Measurements from ENCODE around the gene SLX4IP. TPM values are rescaled to one million over a fixed set of nuclear protein-coding genes. Genes with fewer than 3 reads are reported as not detected.

SLX4IP gene
- total RNA-seq, 2 experiments from 2014 or later = 1.6 to 1.8 TPM

GRCh38 chr20:10597637-10598036, 162.5 kb downstream of the SLX4IP start:
- H3K27me3 Mint-ChIP-seq = no peaks in the 10 kb centered on the region
- DNase-seq (no peak), ATAC-seq (ENCODE audit: poor library complexity) (no peak)
- CTCF ChIA-PET = interaction anchor here (1.1 kb wide), 1 partner anchor 8 kb away, joined by 3 read pairs; no protein-coding TSS in a partner anchor
- Histone ChIP-seq H3K27me3 (ENCODE audit: control insufficient read depth in 1 of 2, insufficient read depth in 2 of 2, low read length in 2 of 2) (no peaks in the 10 kb centered on the region), H3K9me3 (ENCODE audit: control insufficient read depth in 1 of 2, insufficient read depth in 1 of 2, low read length in 2 of 2) (no peaks in the 10 kb centered on the region), H3K4me3 (ENCODE audit: low read length) (no peak overlapping the region), H3K36me3 (ENCODE audit: insufficient read depth, low read length) (peaks cover 5% of the 10 kb centered on the region), H3K4me1 (ENCODE audit: insufficient read depth, low read length) (no peaks in the 10 kb centered on the region), H3K27ac (ENCODE audit: low read depth in 1 of 2, low read length in 2 of 2) (no peak overlapping the region)
- H3K4me1 Mint-ChIP-seq (ENCODE audit: low read depth) = no peaks in the 10 kb centered on the region
- H3K4me3 Mint-ChIP-seq = no peak overlapping the region
- no peak for TF ChIP-seq CTCF (IDR thresholded peaks at IDR 0.05)
- POLR2A ChIA-PET = no interaction called here
- intact Hi-C loops (cut with DNase I, micrococcal nuclease) = no loop called here
- H3K9me3 Mint-ChIP-seq = no peaks in the 10 kb centered on the region
- H3K27ac Mint-ChIP-seq = no peak overlapping the region
- H3K36me3 Mint-ChIP-seq (ENCODE audit: low read depth) = peaks cover 53% of the 10 kb centered on the region

GRCh38 chr20:10602221-10602871, 167.2 kb downstream of the SLX4IP start:
- no peak for ATAC-seq (ENCODE audit: poor library complexity)
- ChIA-PET CTCF (no interaction called here), POLR2A (no interaction called here)
- Histone ChIP-seq H3K27me3 (ENCODE audit: control insufficient read depth in 1 of 2, insufficient read depth in 2 of 2, low read length in 2 of 2) (no peaks in the 10 kb centered on the region), H3K4me3 (ENCODE audit: low read length) (no peak overlapping the region), H3K27ac (ENCODE audit: low read depth in 1 of 2, low read length in 2 of 2) (no peak overlapping the region), H3K36me3 (ENCODE audit: insufficient read depth, low read length) (peaks cover 5% of the 10 kb centered on the region), H3K4me1 (ENCODE audit: insufficient read depth, low read length) (no peaks in the 10 kb centered on the region), H3K9me3 (ENCODE audit: control insufficient read depth in 1 of 2, insufficient read depth in 1 of 2, low read length in 2 of 2) (no peaks in the 10 kb centered on the region)
- H3K27me3 Mint-ChIP-seq = no peaks in the 10 kb centered on the region
- H3K9me3 Mint-ChIP-seq = no peaks in the 10 kb centered on the region
- no peak for DNase-seq
- no peaks in the 10 kb centered on the region for H3K4me1 Mint-ChIP-seq (ENCODE audit: low read depth)
- intact Hi-C loops (cut with DNase I, micrococcal nuclease) = no loop called here
- TF ChIP-seq CTCF (IDR thresholded peaks at IDR 0.05) = no peak
- no peak overlapping the region for H3K4me3 Mint-ChIP-seq
- H3K36me3 Mint-ChIP-seq (ENCODE audit: low read depth) = peaks cover 79% of the 10 kb centered on the region
- H3K27ac Mint-ChIP-seq = no peak overlapping the region

GRCh38 chr20:10603378-10603777, 168.3 kb downstream of the SLX4IP start:
- H3K27ac Mint-ChIP-seq = no peak overlapping the region
- Histone ChIP-seq H3K4me1 (ENCODE audit: insufficient read depth, low read length) (no peaks in the 10 kb centered on the region), H3K27me3 (ENCODE audit: control insufficient read depth in 1 of 2, insufficient read depth in 2 of 2, low read length in 2 of 2) (no peaks in the 10 kb centered on the region), H3K4me3 (ENCODE audit: low read length) (no peak overlapping the region), H3K36me3 (ENCODE audit: insufficient read depth, low read length) (peaks cover 5% of the 10 kb centered on the region), H3K27ac (ENCODE audit: low read depth in 1 of 2, low read length in 2 of 2) (no peak overlapping the region), H3K9me3 (ENCODE audit: control insufficient read depth in 1 of 2, insufficient read depth in 1 of 2, low read length in 2 of 2) (no peaks in the 10 kb centered on the region)
- ATAC-seq (ENCODE audit: poor library complexity) (no peak), DNase-seq (no peak)
- H3K4me1 Mint-ChIP-seq (ENCODE audit: low read depth) = no peaks in the 10 kb centered on the region
- no peaks in the 10 kb centered on the region for H3K9me3 Mint-ChIP-seq
- intact Hi-C loops (cut with DNase I, micrococcal nuclease) = no loop called here
- TF ChIP-seq CTCF (IDR thresholded peaks at IDR 0.05) = no peak
- H3K36me3 Mint-ChIP-seq (ENCODE audit: low read depth) = peaks cover 72% of the 10 kb centered on the region
- no peaks in the 10 kb centered on the region for H3K27me3 Mint-ChIP-seq
- no peak overlapping the region for H3K4me3 Mint-ChIP-seq
- POLR2A ChIA-PET = no interaction called here
- CTCF ChIA-PET = no interaction called here

All from CD4-positive, alpha-beta T cell (primary cell).